Activated T-helper 9 cell treated with anti-CD3 and anti-CD28 coated beads, Interleukin-2, amount 50 U/mL, for 16 hours (primary cell): ENCODE data around the gene SIRPA.

Experiments
- DNase-seq: peaks from one replicate; pipeline ENCODE4 v3.0.0-alpha.2; 2020; ENCODE audit warnings: low read depth

Gene SIRPA

DNA sequence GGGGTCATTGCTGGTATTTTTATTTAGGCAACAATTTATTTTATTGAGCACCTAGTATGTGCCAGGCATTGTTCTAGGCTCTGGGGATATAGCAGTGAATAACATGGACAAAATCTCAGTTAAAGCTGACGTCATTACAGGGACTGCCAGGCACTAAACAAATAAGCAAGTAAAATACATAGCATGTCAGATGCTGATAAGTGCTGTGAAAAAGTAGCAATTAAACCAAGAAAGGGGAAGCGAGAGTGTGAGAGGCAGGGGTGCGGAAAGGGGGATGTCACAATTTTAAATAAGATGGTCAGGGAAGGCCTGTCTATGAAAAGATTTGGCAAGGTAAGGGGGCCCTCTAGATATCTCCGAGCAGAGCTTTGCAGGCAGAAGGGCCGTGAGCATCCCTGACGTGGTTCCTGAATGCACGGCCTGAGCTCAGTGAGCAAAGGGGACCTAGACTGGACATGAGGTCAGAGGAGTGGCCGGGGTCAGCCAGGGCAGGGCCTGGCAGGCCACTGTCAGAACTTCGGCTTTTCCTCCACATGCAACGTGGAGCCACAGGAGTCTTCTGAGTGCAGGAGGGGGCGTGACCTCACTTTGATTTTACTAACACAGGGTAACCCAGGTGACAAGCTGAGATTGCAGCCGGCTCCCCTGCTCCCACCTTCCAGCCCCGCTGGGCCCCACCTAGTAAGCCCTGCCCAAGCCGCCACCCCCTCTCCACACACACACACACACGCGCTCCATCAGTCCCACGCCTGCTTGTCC, 24.2 kb upstream of the SIRPA start:
- no peak for DNase-seq

DNA sequence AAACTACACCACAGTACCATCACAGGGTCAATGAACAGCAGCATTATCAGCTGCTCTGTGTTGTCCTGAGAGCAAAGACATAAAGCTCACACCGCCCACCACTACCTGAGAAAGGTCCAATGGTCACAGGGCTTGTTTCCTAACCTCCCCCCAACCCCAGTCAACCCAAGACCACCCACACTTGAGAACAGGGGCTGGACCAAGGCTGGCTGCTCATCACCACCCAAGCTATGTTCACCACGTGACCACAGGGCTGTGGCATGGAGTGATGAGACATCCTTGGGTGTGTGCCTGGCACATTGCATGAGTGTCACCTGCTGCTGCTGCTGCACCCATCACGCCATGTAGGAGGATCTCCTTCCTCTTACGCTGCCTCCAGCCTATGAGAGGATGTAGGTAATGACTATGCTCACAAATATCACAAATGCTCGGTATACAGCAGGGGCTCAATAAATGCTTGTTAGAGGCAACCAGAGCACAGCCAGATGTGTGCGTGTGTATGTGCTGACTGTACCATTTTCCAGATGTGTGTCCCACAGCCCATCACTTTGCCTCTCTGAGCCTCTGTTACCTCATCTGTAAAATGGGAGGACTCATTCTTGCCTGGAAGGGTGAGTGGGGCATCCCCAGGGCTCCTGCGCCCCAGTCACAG, 23.3 kb upstream of the SIRPA start:
- no peak for DNase-seq

DNA sequence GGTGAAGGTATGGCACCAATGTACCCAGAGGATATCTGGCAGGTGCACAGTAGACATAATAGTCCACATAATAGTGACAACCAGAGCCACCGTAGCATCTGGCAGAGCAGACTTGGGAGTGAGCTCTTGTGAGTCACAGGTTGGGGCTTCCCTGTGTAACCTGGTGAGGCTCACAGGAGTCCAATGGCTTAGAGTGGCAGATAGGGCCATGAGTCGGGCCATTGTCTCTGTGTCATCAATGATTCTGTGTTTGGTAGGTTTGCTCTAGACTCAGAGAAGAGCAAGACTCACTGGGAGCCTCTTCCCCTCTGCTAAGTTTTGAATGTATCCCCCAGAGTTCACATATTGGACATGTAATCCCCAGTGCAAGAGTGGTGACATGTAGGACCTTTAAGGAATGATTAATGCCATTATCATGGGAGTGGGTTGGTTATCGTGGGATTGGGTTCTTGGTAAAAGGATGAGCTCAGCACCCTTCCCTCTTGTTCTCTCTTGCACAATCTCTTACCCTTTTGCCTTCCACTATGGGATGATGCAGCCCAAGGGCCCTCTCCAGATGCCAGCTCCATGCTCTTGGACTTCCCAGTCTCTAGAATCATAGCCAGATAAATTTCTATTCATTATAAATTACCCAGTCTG, 22.6 kb upstream of the SIRPA start:
- DNase-seq, result no peak

DNA sequence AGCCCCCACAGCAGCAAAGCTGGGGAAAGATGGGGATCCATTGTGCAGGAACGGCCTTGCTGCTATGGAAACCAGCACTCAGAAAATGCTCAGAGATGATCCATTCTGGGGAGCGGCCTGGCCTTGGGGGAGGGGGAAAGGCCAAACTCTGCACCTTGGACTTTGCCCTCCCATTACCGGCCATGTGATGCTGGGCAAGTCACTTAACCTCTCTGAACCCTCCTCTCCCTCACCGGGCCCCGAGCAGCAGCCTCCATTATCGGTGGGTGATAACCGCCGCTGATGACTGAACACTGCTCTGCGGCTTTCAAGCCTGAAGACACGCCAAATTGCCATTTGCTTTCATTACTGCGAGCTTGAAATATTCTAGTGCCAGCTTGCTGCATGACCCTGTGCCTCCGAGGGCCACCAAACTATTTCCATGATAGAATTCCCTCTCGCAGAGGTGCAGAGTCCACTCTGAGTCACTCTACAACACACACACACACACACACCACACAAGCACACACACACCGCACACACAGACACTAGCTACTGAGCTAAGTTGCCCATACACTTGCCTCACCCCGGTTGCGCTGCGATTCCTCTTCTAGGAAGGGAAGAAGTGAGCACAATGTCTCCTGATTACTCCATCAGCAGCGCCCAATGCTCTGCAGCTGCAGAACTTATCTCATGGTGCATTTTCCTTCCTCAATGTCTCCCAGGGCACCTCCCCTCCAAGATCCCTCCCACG, 20.6 kb upstream of the SIRPA start:
- DNase-seq, result no peak

DNA sequence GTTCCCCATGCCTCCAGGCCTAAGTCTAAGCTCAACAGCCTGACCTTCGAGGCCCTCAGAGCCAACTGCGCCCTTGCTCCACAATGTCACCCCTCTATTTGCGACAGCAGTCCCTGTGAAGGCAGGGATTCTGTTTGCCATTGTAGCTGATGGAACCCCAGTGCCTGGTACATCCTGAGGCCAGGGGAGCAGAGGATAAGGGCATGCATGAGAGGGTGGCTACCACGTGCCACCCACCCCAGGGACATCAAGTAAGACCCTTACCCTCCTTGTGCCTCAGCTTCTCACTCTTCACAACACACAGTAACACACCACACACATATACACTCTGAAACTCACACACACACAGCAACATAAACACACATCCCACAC, 20.0 kb upstream of the SIRPA start:
- no peak for DNase-seq

DNA sequence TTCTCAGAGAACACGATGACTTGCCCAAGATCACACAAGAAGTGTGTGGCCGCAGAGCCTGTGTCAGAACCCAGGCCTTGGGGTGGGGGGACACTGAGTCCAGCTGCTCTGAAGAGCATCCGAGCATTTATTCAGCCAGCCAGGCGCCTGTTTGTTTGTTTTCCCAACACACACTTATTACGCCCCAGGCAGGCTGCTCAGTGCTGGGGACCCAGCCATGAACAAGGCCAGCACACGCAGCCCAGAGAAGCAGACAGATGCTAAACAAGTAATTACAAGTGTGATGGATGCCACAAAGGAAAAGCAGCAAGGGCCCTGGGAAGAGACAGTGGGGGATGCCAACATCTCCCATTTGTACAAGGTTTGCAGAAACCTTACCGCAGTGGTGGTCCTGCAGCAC, 19.4 kb upstream of the SIRPA start:
- no peak for DNase-seq

DNA sequence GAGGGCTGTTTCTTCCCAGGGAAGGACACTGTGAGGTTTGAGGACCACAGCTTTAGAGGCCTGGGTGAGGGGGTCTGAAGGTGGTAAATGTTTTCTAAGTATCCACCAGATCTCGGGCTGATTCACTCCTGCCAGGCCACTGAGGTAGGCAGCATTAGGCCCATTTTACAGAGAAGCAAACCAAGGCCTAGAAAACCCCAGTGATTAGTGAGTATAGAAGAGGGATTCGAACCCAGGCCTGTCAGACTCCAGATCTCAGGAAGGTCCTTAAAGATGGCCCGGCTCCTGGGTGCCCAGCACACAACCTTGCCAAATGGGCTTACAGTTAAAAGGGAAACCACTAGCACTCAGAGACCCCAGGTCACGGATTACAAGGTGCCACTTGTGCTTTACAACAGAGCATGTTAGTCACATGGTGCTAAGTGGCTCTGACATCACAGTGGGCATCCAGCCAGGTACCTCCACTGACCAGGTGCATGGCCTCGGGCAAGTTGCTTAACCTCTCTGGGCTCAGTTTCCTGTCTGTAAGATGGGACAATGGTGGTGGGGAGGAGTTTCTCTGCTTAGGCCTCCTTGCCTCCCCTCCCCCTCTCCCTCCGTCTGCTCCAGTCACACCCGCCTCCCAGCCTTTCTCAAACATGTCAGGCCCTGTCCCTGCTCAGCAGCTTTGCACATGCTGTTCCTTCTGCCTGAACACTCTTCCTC, 18.8 kb upstream of the SIRPA start:
- no peak for DNase-seq

DNA sequence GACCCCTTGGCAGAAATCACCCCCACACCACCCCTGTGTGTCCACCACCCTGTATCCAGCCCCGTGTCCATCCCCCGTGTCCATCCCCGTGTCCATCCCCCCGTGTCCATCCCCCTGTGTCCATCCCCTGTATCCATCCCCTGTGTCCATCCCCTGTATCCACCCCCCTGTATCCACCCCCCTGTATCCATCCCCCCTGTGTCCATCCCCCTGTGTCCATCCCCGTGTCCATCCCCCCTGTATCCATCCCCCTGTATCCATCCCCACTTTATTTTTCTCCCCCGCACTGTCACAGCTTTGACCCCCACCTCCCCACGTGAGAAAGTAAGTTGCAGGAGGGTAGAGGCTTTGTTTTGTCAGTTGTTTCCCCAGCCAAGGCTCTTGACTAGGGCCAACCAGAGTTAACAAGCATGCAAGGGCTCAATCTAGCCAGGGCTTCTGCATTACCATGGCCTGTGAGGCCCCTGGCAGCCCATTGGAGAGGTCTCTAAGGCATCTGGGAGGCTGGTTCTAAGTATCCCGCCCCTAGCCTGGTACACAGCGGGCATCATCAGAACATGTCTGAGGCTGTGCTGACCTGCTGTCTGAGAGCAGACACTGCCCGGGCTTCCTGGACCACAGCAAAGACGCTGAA, 18.1 kb upstream of the SIRPA start:
- no peak for DNase-seq

DNA sequence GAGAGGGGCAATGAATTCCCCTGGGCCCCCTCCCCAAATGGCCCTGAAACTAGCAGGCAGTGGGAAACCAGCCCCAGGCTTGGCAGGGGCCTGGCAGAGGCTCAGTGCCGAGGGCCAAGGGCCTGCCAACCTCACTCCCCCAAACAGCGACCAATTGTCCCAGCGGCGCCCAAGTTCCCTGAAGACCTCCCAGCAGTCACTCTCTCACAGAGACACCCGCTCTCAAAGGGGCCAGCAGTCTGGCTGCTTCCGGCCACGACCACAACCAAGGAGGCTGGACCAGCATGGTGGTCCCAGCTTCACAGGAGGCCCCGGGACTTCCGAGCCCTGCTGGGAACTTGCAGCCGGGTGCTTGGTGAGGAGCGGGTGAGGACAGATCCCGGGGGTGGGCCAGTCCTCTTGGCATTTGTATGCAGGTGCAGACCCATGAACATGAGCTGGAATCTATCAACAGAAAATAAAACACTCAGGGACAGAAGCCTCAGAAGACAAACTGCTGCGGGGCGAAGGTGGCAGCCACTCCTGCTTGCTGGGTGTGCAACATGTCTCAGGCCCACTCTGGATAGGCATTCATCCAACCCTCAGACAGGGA, 17.5 kb upstream of the SIRPA start:
- no peak for DNase-seq

DNA sequence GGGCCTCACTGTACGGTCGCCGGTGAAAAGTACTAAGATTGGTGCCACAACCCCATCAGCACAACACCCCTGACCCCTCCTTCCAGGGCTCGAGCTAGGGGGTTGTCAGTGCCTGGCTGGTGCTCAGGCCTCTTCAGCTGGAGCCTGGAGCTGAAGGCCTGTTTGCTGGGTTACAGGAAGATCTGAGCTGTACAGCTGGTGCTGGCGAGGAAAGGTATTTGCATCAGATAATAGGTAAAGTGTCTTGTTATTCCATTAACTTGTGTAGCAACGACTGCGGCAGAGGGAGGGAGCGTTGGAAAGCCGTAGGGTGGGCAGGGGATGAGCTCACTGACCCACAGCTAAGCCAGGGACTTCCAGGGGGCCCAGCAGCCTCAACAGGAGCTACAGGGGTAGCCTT, 15.8 kb upstream of the SIRPA start:
- DNase-seq, result no peak

DNA sequence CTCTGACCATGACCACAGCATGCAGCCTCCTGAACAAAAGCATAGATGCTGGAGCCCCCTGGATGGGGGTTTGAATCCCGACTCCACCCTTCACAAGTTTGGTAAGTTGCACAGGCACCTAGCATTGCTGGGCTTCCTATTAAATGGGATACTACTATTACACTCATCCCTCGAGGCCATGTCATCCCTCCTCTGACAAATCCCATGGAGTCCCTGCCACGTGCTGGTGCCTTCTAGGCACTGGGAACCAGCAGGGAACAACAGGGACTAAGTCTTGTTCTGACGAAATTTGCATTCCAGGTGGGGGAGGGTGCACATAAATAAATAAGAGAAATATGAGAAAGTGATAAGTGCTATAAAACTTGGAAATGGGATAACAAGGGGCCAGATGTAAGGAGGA, 15.3 kb upstream of the SIRPA start:
- no peak for DNase-seq

DNA sequence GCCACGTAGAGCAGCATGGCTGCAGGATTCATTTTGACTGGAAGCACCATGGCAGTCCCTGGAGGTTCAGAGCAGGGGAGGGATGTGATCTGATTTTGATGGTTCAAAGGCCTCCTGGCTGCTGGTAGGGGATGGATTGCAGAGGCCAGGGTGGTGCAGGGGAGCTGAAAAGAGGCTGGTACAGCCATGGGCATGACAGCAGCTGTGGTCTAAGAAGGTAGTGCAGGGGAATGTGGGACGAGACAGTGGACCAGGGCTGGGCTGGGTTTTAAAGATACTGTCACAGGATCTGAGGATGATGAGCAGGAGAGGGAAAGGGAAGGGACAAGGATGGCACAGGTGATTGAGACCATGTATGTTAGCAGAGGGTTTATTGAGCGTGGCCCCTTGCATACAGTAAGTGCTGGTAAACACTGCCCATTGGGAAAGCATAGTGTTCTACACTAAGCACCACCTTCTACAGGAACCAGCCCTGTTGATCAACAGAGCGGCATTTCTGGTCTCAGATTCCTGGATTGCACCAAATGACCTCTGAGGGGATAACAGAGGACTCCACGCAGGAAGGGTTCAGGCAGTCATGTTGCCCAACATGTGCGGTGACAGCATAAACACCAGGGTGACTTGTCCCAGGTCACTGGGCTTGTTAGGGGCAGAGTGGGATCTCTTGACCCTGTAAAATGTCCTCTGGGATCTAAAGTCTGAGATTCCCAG, 14.5 kb upstream of the SIRPA start:
- DNase-seq, result no peak

DNA sequence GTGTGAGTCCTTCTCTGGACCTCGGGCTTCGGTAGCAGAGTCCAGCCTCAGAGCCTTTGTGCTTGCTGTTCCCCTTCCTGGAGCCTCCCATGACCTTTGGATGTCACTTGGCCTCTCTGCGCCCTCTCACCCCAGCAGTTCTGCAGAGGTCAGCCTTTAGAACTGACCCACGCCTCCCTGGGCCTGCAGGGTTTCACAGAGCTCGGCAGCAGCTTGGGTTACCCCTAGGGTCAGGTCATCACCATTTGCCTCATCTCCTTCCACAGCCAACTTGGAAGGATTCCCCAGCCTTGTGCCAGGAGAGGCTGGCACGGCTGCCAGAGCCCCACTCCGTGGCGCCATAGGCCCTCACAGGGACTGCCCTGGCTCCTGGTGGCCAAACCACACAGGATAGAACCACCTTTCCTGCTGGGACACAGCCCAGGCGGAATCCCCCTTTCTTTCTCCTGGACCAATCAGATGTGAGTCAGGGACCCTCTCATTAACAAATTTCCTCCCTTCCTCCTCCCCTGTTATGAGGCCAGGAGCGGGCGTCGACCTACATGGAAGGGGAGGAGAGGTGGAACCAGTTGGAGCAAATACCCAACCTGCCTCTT, 13.9 kb upstream of the SIRPA start:
- DNase-seq, result no peak

DNA sequence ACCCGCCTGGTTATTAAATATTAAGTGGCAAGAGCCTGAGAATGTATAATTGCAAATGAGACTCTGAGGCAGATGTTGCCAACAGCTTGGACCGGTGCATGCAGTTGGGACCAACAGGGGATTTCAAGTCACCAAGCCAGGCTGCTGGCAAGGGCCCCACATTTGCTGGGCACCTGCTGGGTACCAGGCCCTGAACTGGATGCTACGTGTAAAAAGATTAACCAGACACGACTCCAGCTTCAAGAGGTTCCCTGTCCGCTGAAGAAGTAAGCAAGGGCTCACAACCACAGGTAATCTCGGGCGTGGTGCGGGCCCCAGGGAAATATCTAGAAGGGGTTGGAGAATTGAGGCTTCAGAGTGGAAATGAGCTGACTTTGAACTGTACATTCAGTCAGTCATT, 13.2 kb upstream of the SIRPA start:
- DNase-seq, result no peak

DNA sequence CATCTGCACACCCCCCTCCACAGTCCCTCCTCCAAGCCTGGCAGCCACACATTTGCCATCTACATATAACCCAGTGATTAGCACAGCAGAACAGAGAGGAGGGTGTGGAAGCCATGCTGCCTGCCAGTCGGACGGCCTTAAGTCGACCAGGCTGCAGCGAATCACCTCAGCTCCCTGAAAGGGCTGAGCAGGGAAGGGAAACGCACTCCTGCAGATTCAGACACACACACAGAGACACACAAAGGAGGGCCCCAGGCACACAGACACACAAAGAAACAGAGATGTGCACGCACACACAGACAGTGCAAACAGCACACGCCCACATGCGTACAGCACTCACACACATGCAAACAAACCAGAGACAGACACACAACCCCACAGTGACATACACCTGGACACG, 11.2 kb upstream of the SIRPA start:
- DNase-seq, result no peak

DNA sequence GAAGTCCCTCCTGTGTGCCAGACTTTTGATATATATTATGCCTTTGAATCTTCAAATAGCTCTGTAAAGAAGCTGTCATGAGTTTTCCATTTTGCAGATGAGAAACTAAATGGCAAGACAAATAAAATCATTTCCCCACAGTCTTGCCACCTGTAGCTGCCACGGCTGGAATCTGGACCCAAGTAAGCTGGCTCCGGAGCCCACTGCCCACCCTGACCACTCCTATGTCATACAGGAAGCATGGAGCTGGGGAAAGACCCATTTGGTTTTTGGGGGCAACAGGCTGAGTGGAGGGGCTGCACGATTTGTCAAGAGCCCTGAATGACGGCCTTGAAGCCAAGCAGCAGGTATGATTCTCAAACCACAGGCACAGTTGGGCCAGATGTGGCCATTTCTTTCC, 10.0 kb upstream of the SIRPA start:
- no peak for DNase-seq

DNA sequence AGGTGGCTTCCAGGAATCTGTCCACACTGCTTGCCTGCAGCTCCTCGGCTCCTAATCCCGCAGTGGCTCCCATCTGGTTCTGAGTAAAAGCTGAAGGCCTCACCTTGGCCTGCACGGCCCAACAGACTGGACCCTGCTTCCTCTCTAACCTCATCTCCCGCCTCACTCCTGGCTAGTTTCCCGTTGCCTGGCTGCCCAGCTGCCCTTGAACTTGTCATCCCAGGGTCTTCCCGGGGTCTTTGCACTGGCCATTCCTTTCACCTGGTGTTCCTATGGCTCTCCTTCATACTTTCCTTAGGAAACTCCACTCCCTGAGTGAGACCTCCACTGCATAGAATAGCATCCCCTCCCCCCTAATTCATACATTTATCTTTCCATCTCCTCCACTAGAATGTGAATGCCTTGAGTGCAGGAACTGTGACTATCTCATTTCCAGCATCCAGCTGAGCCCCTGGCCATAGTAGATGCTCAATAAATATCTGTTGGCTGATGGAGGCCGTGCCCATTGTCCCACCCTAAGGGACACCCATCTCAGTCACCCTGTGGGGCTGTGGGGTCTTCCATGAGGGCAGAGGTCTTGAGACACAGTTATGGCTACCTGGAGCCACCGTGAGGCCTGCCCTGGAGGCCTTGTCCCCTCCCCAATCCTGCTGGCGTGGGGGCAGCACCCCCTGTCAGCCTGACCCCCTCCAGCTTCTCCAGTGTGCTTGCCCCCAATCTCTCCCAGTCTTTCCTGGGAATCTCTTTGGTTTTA, 9.1 kb upstream of the SIRPA start:
- DNase-seq, result no peak

DNA sequence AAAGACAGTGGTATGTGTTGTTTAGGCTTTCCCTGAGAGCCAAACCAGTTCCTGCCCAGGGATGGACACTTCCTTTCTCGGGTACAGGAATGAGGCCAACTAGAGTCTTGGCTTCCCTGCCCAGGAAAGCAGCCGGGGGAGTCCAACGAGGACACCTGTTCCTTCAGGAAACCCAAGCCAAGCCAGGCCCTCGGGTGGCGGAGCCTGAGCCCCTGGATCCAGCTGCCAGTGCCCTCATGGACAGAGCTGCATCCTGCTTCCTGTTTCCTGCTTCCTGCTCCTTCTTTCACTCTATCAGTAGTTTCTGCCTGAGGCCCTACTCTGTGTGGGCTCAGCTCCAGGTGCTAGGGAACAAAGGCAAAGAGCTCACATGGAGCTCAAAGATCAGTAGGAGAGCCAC, 7.9 kb upstream of the SIRPA start:
- no peak for DNase-seq

DNA sequence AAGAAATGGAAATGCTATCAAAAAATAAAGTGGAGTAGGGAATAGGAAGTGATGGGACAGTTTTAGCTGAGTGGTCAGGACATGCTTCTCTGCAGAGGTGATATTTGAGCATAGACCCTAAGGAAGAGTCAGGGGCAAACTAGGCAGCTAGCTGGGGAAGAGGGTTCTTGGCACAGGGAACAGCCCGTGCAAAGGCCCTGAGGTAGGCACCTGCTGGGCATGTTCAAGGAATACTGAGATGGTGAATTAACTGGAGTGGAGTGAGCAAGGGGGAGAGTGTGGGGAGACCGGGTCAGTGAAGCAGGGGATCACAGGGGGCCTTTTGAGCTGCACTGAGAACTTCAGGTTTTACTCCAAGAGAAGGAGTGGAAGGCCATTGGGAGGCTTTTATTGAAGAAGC, 7.5 kb upstream of the SIRPA start:
- DNase-seq, result no peak
